HG03460 (cell line): ENCODE data around the gene NEMP2.
A peak's percentile ranks its signal among the peaks of the same experiment; 100 is the strongest.

Experiments
- ATAC-seq: cut with Tn5 transposase; IDR thresholded peaks from one replicate; pipeline ENCODE4 v1.9.1; 2021; ENCODE audit not compliant: unreplicated experiment

NEMP2 gene

DNA sequence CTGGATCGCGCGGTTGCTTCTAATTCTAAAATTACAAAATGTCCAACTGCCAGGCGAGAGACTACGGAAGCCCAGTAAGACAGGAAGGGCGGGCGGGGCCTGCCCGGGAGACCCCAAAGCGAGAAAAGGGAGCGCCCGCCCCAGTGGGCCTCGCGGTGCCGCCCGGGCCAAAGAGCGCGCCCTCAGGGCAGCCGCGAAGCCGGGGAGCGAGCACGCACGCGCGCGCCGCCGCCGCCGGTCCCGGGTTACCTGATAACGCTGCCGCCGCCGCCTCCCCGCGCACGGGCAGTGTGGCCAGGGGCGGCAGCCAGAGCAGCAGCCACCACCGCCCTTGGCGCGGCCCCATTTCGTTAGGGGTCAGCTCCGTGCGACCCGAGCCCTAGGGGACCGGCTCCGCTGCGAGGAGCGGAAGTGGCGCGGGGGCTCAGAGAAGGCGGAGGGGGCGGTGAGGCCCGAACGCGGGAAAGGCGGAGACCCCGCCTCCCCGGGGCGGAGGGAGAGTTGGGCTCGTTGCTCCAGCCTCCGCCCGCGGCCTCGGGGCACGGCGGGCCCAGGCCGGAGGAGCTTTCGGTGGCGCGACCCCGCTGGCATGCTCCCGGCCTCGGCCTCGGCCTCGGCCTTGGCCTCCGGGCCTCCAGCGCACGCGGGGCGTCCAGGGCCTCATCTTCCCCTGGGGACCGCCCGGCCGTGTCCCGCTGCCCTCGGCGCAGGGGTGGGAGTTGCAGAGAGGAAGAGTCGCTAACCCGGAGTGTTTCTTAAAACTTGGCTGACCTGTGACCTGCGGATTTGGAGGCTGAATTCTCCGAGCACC is at the start of gene NEMP2:
Gene NEMP2, minus strand, starts transcription at position 413 of the 811 bp plus-strand sequence. Its CDS starts 67 bp downstream, at position 346.
- peak; percentile 67 for ATAC-seq

DNA sequence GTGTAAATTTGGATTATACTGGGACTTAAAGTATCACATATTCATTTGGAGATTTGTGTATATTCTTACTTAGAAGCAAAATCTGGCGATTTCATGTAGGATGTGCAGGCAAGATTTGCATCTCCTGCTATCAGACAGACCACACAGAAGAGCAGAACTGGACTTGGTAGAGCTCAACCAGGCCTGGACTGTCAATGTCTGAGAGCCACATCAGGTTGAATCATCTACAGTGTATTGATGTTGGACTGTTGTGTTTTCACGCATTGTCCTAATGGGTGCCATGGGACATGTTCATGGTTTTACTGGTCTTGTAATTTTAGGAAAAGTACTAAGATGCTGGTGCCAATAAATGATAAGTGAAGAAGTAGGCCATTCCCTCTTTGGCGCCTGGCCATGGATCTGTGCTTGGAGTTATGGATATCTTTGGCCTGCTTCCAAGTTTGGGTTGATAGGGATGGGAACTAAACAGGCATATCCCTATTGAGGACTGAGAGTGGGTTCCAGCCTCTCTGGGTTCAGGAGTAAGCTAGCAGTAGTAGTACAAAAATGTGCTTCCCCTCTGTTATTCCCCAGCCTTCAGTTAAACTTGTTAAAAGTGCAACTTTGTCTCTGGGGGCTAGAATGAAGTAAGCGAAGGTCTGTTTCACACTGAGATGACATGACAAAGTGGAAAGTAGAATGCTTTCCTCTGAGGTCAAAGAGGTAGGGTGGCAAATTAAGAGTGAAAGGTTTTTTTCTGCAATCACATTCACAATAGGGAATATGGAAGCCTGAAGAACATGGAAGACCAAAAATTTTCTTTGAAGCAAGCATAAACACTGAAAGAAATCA is 49.2 kb upstream of the NEMP2 start:
- ATAC-seq = peak; percentile 78

DNA sequence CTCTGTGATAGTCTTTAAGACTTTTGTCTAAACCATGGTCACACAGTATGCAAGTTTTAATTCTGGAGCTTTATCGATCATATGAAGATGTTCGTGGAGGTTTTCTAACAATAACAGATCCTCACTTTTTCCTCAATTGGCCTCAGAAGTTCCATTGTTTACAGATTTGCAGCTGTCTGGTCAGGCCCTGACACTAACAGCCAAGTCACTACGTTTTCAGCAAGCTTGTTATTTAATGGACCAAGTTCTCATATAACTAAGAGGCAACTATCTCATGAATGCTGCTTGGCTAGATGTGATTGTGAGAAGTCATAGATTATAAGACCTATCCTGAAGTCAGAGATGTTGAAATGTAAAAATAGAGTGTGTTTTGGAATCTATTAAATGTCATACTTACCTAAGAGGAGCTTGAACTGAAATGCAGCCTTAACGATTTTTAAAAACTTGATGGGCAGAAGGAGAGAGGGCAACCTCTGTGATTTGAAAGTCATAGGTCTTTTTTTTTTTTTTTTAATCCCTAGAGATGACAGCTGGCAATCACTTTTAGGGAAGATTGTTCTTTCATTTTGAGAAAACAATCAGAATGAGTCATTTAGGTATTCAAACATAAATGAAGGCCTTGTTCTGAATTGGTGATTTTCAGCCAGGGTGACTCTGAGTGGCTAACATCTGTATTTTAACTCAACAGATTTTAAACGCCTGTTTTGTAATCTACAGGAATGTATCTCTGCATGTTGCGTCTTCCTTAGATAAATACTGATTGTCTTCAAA is 48.4 kb upstream of the NEMP2 start:
- peak; percentile 66 for ATAC-seq

DNA sequence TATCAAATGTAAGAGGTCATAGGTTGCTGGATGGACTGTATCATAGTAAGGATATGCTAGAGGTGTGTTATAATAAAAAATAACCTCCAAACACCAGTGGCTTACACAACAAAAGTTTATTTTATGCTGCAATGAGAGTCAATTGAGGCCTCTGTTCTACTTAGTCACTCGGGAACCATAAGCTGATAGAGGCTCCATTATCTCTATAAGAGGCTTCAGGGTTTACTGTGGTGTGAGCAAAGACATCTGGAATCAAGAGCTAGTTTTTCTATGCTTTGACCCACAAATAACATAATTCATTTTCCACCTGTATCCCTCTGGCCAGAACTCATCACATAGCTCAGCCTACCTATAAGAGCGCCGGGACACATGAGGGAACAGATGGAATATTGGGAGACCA is 47.5 kb upstream of the NEMP2 start:
- ATAC-seq = no peak

DNA sequence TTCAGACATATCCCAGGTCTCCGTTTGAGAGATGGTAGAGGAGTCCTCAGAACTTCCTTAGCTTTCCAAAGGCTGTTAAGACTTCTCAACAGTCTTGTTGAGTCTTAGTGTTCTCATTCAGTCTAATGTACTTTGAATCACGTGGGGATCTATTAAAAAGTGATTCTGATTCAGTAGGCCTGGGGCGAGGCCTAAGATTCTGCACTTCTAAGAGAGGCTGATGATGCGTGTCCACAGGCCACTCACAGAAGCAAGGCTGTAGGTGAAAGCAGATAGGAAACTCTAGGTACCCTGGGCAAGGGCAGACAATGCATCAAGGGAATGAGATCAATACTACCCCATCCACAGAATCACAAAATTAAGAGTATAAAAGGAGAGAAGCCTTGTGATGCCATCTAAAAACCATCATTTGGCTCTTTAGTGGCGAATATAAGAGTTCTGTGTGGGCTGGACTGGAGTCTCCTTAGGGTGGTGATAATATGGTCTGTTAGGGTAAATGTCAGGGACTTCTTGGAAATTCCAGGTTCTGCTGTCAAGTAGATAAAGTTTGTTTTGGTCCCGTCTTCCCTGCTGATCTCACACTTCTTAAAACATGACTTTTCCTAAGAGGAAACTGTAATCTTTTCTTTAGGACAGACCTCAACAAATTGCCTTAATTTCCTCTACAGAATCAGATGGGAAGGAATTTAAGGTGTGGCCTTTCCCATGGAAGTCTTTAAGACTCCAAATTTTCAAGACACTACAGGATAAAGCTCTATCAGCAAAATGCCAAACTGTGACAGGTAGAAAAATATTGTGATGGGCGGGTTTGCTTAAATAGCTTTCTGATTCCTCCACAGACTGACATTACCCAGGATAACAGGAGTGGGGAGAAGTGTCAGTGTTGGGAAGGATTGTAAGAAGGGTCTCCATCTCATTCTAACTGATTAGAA is 45.7 kb upstream of the NEMP2 start:
- no peak for ATAC-seq

GRCh38 chr2:190579058-190579410 is 44.5 kb upstream of the NEMP2 start:
- no peak for ATAC-seq

GRCh38 chr2:190578158-190579057 is 43.9 kb upstream of the NEMP2 start:
- ATAC-seq = no peak

- no peak for ATAC-seq
These were observed 42.1 kb upstream of the NEMP2 start for GRCh38 chr2:190576573-190576972.

- no peak for ATAC-seq
These were observed 40.7 kb upstream of the NEMP2 start for GRCh38 chr2:190575263-190575662.

DNA sequence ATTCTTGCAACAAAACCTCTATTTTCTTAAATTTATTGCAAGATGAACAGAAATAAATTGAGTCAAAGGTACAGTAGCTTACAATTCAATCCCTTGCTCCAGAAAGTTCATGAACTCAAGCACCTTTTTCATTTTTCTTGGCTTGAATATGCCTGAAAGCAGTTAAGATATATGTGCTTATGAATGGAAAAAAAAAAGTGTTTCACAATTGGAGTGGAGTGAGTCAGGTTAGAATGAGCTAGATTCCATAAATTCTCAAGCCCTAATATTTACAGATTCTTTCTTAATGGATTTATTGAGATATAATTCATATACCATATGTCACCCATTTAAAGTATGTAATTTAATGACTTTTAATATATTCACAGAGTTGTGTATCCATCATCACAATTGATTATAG is 39.6 kb upstream of the NEMP2 start:
- no peak for ATAC-seq

DNA sequence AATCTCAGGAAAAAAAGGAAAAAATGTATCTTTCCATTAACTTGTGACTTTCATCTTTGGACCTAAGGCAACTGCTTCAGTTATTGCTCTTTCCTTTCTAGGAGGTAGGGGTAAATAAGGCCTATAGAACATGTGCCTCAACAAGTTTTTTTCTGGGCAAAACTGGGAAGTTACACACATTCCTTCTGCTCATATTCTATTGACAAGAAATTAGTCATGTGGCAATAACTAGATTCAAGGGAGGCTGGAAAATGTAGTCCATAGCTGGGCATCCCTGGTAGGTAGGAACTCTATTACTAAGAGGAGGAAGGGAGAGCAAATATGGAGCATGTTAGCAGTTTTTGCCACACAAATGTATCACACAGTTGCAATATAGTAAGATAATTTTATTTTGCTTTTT is 37.7 kb upstream of the NEMP2 start:
- no peak for ATAC-seq

DNA sequence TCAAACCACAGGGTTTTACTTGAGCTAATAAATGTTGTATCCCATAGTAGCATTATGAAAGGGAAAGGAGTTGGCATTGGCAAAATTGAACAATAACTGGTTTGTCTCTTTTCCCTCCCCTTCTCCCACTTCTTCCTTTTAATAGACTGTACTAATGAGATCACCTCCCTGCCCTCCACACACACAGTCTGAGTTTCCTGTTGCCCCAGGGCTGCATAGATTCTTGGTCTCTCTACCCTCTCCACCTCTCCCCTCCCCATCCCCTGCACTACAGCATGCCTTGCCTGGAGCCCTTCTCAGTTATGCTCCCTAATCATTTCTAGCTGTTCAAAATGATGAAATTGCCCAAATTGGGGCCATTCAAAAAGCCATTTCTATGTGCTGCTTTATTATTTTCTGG is 37.2 kb upstream of the NEMP2 start:
- ATAC-seq = no peak

DNA sequence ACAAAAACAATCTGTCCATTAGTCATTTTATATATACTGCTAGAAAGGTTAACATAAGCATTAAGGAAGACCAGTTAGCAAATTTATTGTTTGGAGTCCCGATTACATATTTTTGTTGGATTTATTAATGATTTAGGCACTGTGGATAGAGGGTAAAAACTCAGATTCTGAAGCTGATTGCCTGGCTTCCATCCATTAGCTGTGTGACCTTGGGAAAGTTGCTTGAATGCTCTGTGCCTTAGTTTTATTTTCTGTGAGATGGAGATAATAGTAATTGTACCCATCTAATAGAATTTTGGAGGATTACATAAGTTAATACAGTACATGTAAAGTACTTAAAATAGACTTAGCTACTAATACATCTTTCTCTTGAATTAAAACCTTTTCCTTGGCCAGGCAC is 36.3 kb upstream of the NEMP2 start:
- ATAC-seq = no peak

DNA sequence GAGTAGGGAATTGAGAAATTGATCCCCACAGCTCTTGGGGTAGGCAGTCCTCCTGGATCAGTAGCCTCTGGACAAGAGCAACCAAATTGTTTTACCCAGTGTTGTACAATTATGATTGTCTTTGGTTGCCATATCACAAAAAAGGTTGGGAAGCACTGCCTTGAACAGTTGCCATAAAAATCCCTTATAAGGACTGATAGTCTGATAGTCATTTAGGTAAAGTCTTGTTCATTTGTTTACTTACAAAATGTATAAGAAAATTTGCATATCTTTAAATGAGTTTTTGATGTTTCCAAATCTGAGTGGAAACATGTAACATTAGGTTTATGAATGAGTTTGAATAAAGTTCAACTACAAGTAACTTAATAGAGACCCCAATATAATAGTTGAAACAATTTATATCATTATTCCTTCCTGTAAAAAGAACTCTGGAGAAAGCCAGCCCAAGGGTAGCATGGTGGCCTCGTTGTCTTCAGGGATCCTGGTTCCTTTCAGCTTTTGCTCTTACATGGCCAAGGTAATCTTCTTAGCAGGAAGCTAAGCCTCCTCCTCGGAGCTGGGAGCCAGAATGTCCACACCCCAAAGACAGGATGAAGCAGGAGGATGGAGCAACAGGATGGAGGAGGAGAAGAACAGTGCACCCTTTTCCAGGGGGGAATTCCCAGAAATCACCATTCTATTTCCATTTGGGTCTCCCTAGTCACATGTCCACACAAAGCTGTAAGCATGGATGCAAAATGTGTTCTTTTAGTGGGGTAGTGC is 35.7 kb upstream of the NEMP2 start:
- ATAC-seq = no peak

DNA sequence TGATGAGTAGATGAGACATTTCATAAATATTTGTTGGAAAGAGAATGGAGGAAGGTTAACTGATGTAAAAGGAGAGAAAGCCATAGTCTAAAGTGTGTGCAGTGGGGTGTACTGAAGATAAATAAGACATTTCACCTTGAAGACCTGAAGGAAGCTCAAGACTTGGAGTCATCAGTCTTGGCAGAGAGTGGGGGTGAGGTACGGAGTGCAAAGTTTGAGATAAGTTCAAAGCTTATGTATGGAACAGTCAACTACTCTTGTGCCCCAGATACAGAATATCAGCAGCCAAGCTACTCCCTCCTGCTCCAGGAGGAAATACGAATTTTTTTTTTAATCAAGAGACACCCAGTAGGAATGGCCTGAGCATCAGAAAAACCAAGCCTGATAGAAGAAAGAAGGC is 30.3 kb upstream of the NEMP2 start:
- no peak for ATAC-seq

DNA sequence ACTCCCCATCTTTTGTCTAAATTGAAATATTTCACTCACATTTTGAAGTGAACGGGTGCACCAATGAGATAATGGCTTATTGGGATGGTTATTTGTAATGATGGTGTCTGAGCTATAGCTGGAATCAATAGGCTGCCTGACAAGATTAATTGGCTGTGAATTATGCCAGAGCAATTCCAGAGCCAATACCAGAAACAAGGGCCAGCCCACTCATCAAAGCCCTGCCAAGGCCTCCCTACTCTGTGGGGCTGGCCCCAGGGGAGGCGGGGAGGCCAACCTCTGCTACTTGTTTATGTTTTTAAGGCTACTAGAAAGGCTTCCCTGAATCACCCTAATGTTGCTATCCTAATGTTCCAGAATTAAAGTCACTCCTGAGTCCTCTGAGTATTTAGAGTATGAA is 29.1 kb upstream of the NEMP2 start:
- no peak for ATAC-seq

DNA sequence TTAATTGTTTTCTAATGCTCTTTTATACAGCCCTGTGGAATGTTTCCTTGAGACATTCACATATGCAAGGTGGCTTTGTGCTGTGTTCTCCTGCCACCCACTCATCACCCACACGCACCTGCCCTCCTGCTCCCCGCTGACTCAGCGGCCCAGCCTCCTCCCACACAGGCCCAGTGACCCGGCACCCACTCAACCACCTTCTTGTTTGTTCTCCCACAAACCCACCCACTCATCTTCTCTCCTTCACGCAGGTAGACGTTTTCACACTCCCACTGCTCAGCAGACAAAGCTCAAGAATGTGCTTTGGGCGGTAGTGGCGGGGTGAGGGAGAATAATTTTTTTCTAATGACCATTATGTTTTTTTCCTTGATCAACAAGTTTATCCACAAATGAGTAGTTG is 28.6 kb upstream of the NEMP2 start:
- ATAC-seq = no peak

DNA sequence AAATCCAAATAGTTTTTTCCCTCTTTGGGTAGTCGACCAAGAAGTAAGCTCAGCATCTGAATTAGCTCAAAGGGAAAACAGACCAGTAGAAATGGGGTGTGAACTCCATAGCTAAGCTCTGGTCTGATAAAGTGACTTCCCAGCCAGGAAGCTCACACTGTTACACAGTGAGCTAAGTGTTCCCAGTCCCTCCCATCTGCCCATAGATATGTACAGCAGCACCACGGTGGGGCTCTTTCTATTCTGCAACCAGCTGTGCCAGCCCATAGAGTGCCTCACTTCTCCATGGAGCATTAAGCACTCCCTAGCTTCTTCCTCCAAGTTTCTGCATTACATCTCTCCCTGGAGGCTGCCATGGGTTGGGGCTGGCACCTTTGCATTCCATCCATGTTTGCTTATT is 27.6 kb upstream of the NEMP2 start:
- no peak for ATAC-seq

GRCh38 chr2:190561094-190561493 is 26.6 kb upstream of the NEMP2 start:
- no peak for ATAC-seq
